Parathyroid adenoma (tissue), 2 donors: ENCODE measurements around the gene EEF1G.
"Not testable (repeated sequence)": the region's sequence is repeated elsewhere in the genome, so short reads cannot be mapped to it uniquely, and the experiment has no call there.

Experiments
- H2AFZ ChIP-seq: fragments of 300-600 bp; sonication (generic); one replicate; pipeline ENCODE4 v1.7.0; 2017; ENCODE audit warnings: antibody characterized with exemption, mild to moderate bottlenecking
- H3K27ac ChIP-seq: fragments of 300-600 bp; sonication (generic); one replicate; pipeline ENCODE4 v1.7.0; 2017
- H3K27me3 ChIP-seq: fragments of 300-600 bp; sonication (generic); one replicate; pipeline ENCODE4 v1.7.0; 2017; ENCODE audit warnings: low read length; ENCODE audit not compliant: control insufficient read depth, insufficient read depth
- H3K36me3 ChIP-seq: fragments of 300-600 bp; sonication (generic); one replicate; pipeline ENCODE4 v1.7.0; 2017; ENCODE audit warnings: low read length; ENCODE audit not compliant: control insufficient read depth, insufficient read depth
- H3K4me1 ChIP-seq: fragments of 300-600 bp; sonication (generic); one replicate; pipeline ENCODE4 v1.7.0; 2017; ENCODE audit warnings: control low read depth
- H3K4me2 ChIP-seq: fragments of 300-600 bp; sonication (generic); one replicate; pipeline ENCODE4 v1.7.0; 2017; ENCODE audit warnings: low read length
- H3K4me3 ChIP-seq: fragments of 300-600 bp; sonication (generic); one replicate; pipeline ENCODE4 v1.7.0; 2017; ENCODE audit warnings: low read depth, low read length
- H3K79me2 ChIP-seq: fragments of 300-600 bp; sonication (generic); one replicate; pipeline ENCODE4 v1.7.0; 2017; ENCODE audit warnings: control low read depth
- H3K9ac ChIP-seq: fragments of 300-600 bp; sonication (generic); one replicate; pipeline ENCODE4 v1.7.0; 2017; ENCODE audit warnings: mild to moderate bottlenecking
- H3K9me3 ChIP-seq: fragments of 300-600 bp; sonication (generic); one replicate; pipeline ENCODE4 v1.7.0; 2017; ENCODE audit warnings: low read length; ENCODE audit not compliant: control insufficient read depth
- TF ChIP-seq, protein P1 (sequence below): fragments of 300-600 bp; sonication (generic); IDR thresholded peaks from one replicate; pipeline ENCODE4 v1.7.0; 2017; ENCODE audit warnings: antibody characterized with exemption, mild to moderate bottlenecking
- donor health status: primary hyperparathyroidism.

The EEF1G gene

DNA sequence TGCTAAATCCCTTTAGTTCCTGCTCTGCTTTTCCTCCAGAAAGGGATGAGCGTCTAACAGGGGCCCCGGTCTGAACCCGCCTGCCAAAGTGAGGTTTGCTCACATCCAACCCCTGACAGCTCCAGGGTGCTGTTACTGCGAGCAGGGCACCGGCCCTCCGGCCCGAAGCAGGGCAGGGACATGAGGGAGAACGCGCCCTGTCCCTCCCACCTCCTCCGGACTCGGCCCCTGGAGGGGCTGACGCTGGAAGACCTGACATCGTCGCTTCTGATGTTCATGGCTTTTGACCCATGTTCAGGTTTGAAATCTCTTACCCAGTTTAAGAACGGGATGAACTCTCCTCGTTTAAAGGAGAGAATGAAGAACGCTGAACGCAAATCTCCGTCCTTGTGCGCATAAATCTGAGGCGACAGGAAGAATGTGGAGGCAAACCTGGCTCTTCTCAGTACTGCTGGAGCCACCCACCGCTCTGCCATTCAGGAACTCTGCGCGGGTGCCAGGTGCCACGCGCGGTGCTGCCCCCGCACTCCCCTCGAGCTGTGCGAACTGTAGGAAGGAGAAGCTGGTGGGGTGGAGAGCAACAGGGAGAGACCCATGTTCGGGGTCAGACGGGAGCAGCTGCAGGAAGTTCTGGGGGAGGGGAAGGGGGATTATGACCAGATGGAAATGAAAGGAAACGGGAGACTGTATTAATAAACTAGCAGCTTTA lies 826 bp upstream of the EEF1G start:
- no peaks in the 10 kb centered on the region for H3K4me1 ChIP-seq
- H3K9ac ChIP-seq: no peak overlapping the region
- TF ChIP-seq, protein P1, sequence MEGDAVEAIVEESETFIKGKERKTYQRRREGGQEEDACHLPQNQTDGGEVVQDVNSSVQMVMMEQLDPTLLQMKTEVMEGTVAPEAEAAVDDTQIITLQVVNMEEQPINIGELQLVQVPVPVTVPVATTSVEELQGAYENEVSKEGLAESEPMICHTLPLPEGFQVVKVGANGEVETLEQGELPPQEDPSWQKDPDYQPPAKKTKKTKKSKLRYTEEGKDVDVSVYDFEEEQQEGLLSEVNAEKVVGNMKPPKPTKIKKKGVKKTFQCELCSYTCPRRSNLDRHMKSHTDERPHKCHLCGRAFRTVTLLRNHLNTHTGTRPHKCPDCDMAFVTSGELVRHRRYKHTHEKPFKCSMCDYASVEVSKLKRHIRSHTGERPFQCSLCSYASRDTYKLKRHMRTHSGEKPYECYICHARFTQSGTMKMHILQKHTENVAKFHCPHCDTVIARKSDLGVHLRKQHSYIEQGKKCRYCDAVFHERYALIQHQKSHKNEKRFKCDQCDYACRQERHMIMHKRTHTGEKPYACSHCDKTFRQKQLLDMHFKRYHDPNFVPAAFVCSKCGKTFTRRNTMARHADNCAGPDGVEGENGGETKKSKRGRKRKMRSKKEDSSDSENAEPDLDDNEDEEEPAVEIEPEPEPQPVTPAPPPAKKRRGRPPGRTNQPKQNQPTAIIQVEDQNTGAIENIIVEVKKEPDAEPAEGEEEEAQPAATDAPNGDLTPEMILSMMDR: no peak
- no peaks in the 10 kb centered on the region for H3K9me3 ChIP-seq
- peak overlapping the region; percentile 80 for H3K27ac ChIP-seq
- peak overlapping the region; percentile 87 for H2AFZ ChIP-seq
- no peaks in the 10 kb centered on the region for H3K27me3 ChIP-seq
- no peaks in the 10 kb centered on the region for H3K79me2 ChIP-seq
- peak overlapping the region; percentile 75 for H3K4me2 ChIP-seq
- H3K36me3 ChIP-seq: no peaks in the 10 kb centered on the region
- peak overlapping the region; percentile 88 for H3K4me3 ChIP-seq

DNA sequence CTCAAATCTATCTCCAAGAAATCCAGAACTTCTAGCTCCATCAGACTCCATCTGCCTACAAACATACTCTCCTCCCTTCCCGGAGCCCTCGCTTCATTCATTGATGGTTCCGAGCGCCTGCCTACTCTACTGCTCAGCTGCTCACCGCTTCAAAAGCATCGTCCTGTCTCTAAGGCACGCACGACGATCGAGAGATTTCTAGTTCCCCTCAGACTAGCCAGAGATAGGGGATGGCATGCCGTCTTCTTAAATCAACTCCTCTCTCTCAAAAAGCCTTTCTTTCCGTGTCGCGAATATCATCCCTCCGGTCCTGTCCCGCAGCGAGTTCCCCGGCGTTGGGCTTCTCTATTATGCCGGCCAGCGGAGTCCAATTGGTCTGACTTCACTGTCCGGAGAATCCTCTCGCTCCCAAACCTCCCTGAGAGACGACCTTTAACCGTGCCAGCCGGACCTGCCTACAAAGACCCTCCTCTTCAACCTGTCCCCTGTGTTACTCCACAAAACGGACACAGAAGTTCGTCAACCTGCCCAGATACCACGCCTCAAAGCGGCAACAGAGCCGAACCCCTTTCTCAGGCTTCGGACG lies 592 bp downstream of the EEF1G start:
- H3K4me1 ChIP-seq: no peaks in the 10 kb centered on the region
- H3K36me3 ChIP-seq: no peaks in the 10 kb centered on the region
- H3K27me3 ChIP-seq: no peaks in the 10 kb centered on the region
- H3K9ac ChIP-seq: peak overlapping the region; percentile 53
- H3K79me2 ChIP-seq: no peaks in the 10 kb centered on the region
- peak overlapping the region; percentile 73 for H3K27ac ChIP-seq
- peak overlapping the region; percentile 88 for H3K4me3 ChIP-seq
- TF ChIP-seq, protein P1: no peak
- peak overlapping the region; percentile 84 for H3K4me2 ChIP-seq
- H2AFZ ChIP-seq: peak overlapping the region; percentile 86
- no peaks in the 10 kb centered on the region for H3K9me3 ChIP-seq

DNA sequence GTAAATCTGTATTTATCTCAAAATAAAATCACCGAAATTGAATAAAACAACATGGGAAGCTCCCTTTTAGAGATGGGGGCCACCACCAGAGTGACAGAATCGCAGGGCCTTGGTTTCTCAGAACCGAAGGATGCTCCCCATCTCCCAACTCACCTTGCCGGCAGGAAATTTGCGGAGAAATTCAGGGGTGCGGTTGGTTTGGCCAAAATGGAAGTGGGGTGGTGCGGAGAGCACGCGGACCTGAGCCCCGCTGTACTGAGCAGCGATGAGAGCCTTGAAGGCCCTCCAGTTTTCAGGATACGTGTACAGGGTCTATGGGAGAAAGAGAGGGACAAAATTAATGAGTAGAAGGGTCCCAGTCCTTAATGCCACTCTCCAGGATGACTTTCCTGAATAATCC lies 1.3 kb downstream of the EEF1G start:
- Histone ChIP-seq H3K4me1 (no peaks in the 10 kb centered on the region), H3K4me3 (no peak overlapping the region), H2AFZ (no peak overlapping the region), H3K27me3 (no peaks in the 10 kb centered on the region), H3K4me2 (peak overlapping the region; percentile 84), H3K27ac (no peak overlapping the region), H3K79me2 (no peaks in the 10 kb centered on the region), H3K9ac (no peak overlapping the region), H3K9me3 (no peaks in the 10 kb centered on the region), H3K36me3 (no peaks in the 10 kb centered on the region)
- TF ChIP-seq, protein P1: no peak

DNA sequence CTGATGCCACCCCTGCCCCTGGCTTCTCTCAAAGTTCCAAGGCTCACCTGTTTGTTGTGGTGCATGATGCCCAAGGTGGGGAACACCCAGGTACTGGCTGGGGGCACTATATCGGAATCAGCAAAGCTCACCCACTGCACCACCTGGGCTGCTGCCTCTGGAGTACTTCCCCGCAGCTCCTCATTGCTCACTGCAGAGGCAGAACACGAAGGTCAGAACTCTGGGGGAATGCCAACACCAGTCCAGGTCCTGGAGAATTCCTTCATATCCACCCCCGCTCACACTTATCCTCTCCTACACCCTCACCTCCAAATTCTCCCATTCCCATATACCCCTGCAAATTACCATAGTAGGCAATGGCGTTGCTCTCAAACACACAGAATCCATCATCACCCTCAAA lies 2.2 kb downstream of the EEF1G start:
- not testable (repeated sequence) for H3K4me3 ChIP-seq, H3K9ac ChIP-seq, H3K4me2 ChIP-seq, H2AFZ ChIP-seq, H3K9me3 ChIP-seq, H3K27me3 ChIP-seq, H3K4me1 ChIP-seq, H3K27ac ChIP-seq, H3K36me3 ChIP-seq, H3K79me2 ChIP-seq

DNA sequence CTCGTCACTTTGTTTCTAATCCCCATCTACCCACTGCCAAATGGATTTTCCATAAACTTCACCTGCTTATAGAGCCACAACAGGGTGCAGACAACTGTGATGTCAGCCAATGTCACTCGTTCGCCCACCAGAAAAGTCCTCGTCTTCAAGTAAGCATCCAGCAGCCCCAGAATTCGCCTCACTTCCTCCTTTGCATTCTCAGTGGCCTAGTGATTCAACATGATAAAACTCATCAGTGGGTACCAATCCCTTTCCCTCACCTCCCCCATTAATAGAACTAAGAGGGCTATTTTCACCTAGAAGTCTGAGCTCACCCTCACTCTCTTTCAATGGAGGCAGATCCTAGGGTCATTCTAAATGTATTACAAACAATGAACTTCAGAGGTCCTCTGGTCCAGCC lies 2.8 kb downstream of the EEF1G start:
- H3K9me3 ChIP-seq, H3K79me2 ChIP-seq, H3K27ac ChIP-seq, H3K4me2 ChIP-seq, H3K36me3 ChIP-seq, H3K27me3 ChIP-seq, H3K9ac ChIP-seq, H3K4me3 ChIP-seq, H3K4me1 ChIP-seq, H2AFZ ChIP-seq: not testable (repeated sequence)

DNA sequence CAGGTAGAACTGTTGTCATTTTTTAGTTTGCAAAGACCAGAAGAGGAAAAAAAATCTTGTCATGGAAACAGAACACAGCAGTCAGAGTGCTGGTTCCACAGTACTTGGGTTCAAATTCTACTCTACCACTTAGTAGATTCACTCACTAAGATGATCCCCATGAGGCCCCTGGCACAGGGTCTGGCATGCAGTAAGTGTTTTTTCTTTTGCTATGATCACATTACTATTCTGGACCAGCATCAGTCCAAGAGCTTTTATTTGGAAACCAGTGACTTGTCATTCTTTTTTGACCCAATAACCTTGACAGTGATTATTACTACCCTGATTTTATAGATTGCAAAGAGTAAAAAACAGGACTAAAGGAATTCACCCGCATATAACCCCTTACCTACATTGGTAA lies 4.1 kb downstream of the EEF1G start:
- TF ChIP-seq, protein P1: no peak
- Histone ChIP-seq H3K4me1 (no peaks in the 10 kb centered on the region), H2AFZ (no peak overlapping the region), H3K27me3 (no peaks in the 10 kb centered on the region), H3K9ac (no peak overlapping the region), H3K27ac (no peak overlapping the region), H3K4me2 (no peak overlapping the region), H3K4me3 (no peak overlapping the region), H3K36me3 (no peaks in the 10 kb centered on the region), H3K79me2 (no peaks in the 10 kb centered on the region), H3K9me3 (no peaks in the 10 kb centered on the region)
